Karpas-422 (cell line): ENCODE measurements around the gene TMEM31. TPM values are rescaled to one million over a fixed set of nuclear protein-coding genes. Genes with fewer than 3 reads are reported as not detected.

Source experiments
- DNase-seq: peaks from one replicate; pipeline ENCODE4 v3.0.0-alpha.2; 2015
- H2AFZ ChIP-seq: fragments of 200-600 bp; sonication (generic); 2 replicates; pipeline ENCODE4 v1.6.1; 2014; ENCODE audit warnings: antibody characterized with exemption, low read length, mixed read lengths
- H3K27ac ChIP-seq: fragments of 200-600 bp; sonication (generic); 2 replicates; pipeline ENCODE4 v1.5.1; 2014; ENCODE audit warnings: mild to moderate bottlenecking, low read length, moderate library complexity
- H3K27me3 ChIP-seq: fragments of 200-600 bp; sonication (generic); 2 replicates; pipeline ENCODE4 v1.6.1; 2014; ENCODE audit warnings: low read length, mixed read lengths
- H3K36me3 ChIP-seq: fragments of 200-600 bp; sonication (generic); 2 replicates; pipeline ENCODE4 v1.6.1; 2014; ENCODE audit warnings: low read length, mixed read lengths; ENCODE audit not compliant: insufficient read depth
- H3K4me1 ChIP-seq: fragments of 200-600 bp; sonication (generic); 2 replicates; pipeline ENCODE4 v1.6.1; 2014; ENCODE audit warnings: mild to moderate bottlenecking, low read length, mixed read lengths
- H3K4me2 ChIP-seq: fragments of 200-600 bp; sonication (generic); 2 replicates; pipeline ENCODE4 v1.6.1; 2014; ENCODE audit warnings: low read length, low read depth, mild to moderate bottlenecking; ENCODE audit not compliant: poor library complexity, severe bottlenecking
- H3K4me3 ChIP-seq: fragments of 200-600 bp; sonication (generic); 2 replicates; pipeline ENCODE4 v1.5.1; 2014; ENCODE audit warnings: mild to moderate bottlenecking, antibody characterized with exemption, low read length, mixed read lengths
- H3K79me2 ChIP-seq: fragments of 200-600 bp; sonication (generic); 2 replicates; pipeline ENCODE4 v1.6.1; 2014; ENCODE audit warnings: mild to moderate bottlenecking, low read length, mixed read lengths
- H3K9ac ChIP-seq: fragments of 200-600 bp; sonication (generic); 2 replicates; pipeline ENCODE4 v1.6.0; 2014; ENCODE audit warnings: low read length
- H3K9me2 ChIP-seq: fragments of 200-600 bp; sonication (generic), shearing (Covaris generic); replicated peaks from 2 replicates; pipeline ENCODE4 v1.6.0; 2014; ENCODE audit warnings: mild to moderate bottlenecking, low read length, moderate library complexity; ENCODE audit not compliant: insufficient read depth
- H3K9me3 ChIP-seq: fragments of 300-700, 200-600 bp; sonication (generic); 2 replicates; pipeline ENCODE4 v1.6.1; 2014; ENCODE audit warnings: low read length, mixed read lengths
- H4K20me1 ChIP-seq: fragments of 200-600 bp; sonication (generic); 2 replicates; pipeline ENCODE4 v1.6.1; 2014; ENCODE audit warnings: mild to moderate bottlenecking, antibody characterized with exemption, low read length, low read depth; ENCODE audit not compliant: insufficient read depth
- total RNA-seq: library from RNA; depleted of rRNA; stranded (reverse); fragments of >200 nt; shearing (Covaris generic); gene quantifications from 2 replicates; pipeline ENCODE4 v1.2.3, GENCODE V29; 2014; ENCODE audit warnings: low replicate concordance

The TMEM31 gene
- total RNA-seq, 1 experiment from 2014 or later: not detected

DNA sequence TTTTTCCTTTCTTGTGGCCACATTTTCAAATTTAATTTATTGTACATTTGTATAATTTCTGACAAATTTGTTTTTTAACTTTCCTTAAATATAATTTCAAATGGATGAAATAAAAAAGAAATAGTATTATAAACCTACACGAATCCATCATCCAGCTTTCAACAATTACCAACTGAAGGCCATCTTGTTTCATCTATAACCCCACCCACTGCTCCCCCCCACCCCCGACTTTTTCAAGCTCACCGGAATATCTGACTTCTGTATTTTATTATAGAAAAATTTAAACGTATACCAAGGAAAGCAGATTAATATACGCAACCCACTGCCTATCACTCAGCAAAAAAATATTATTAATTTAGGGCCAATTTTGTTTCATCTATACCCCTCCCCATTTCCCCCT lies 25.3 kb upstream of the TMEM31 start:
- Histone ChIP-seq H2AFZ (no peak overlapping the region), H3K4me1 (peaks cover 8% of the 10 kb centered on the region), H3K9me2 (no peaks in the 10 kb centered on the region), H3K27me3 (no peaks in the 10 kb centered on the region), H3K36me3 (peaks cover 23% of the 10 kb centered on the region), H3K79me2 (peaks cover 18% of the 10 kb centered on the region), H3K9me3 (no peaks in the 10 kb centered on the region), H3K27ac (peak overlapping the region; percentile 69; the same call in 1 of the 2 replicates), H3K4me3 (peak overlapping the region; percentile 77), H3K4me2 (peak overlapping the region; percentile 75), H4K20me1 (peaks cover 3% of the 10 kb centered on the region; the same call in 1 of the 2 replicates), H3K9ac (peak overlapping the region; percentile 76)
- DNase-seq: no peak

DNA sequence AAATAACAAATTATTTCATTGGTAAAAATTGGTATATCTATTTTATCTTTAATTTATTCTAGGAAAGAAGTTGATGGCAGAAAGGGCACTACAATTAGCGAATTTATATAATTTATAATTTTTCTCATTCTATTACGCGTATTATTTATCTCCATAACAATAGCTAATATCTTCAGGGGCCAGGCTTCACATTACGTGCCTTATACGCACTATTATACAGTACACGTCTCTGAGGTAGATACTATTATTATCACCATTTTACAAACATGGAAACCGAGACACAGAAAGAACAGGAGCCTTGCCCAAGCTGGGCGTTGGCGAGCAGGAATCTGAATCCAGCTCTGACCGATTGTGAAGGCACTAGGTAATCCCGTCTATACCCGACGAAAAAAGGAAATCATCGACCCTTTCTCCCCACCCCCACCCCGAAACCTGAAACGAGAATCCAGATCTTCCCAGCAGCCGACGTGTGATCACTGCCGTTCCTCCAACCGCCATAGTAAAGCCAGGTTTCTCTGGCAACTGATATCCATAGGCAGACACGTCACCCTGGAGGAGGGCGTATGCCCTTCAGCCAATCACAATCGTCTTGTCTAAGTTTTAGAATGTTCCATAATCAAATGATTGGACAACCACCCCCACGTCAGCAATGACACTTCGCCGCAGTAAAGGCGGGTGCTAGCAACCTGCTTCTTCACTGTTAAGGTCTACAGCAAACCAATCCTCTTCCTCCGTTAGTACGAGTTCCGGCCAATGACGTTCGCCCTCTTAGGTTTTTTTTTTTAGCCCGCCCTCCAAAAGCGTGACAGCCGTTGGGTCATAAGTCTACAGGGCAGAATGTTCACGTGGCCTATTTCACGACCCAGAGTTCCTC lies 24.3 kb upstream of the TMEM31 start, which contains the start of gene MORF4L2:
MORF4L2 (minus strand) TSS at position 501 of the 874 bp plus-strand sequence. CDS start 9,672 bp downstream, outside the sequence.
- Histone ChIP-seq H3K4me3 (peak within 1 kb of the TSS; percentile 77), H2AFZ (peak within 1 kb of the TSS; percentile 28; the same call in 1 of the 2 replicates), H3K9me2 (no peaks in the 10 kb centered on the region), H3K4me2 (peak within 1 kb of the TSS; percentile 75), H3K9ac (peak within 1 kb of the TSS; percentile 76), H3K4me1 (peaks cover 8% of the 10 kb centered on the region), H3K27me3 (no peaks in the 10 kb centered on the region), H3K9me3 (no peaks in the 10 kb centered on the region), H3K27ac (peak within 1 kb of the TSS; percentile 78), H4K20me1 (no peaks in the 10 kb centered on the region), H3K36me3 (peaks cover 18% of the 10 kb centered on the region), H3K79me2 (peaks cover 18% of the 10 kb centered on the region)
- peak; percentile 96 for DNase-seq

DNA sequence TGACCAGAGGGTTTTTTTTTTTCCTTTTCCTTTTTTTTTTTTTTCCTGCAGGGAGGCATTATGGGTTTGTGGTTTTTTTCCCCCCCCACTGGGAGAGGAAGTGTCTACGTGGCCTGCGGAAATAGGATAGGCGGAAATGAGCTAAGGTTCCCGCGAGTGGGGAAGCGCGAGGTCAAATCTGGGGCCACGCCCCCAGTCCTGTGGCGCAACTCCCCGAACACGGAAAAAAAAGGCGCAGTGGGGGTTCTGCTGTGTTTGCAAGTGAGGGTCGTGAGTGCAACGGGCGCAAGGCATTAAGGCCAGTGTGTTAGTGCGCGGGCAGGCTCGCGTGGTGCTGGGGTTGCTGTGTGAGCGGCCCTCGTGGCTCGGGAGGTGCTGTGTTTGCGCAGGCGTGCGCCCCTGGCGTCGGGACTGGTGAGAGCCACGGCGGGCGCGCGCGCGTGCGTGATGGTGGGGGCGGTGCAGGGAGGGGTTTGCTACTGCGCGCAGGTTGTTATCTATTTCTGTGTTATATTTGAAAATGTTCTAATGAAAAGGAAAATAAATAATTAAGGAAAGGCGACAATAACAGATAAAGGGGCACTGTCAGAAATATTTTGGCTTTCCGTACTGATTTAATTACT lies 23.5 kb upstream of the TMEM31 start:
- peaks cover 17% of the 10 kb centered on the region for H3K36me3 ChIP-seq

DNA sequence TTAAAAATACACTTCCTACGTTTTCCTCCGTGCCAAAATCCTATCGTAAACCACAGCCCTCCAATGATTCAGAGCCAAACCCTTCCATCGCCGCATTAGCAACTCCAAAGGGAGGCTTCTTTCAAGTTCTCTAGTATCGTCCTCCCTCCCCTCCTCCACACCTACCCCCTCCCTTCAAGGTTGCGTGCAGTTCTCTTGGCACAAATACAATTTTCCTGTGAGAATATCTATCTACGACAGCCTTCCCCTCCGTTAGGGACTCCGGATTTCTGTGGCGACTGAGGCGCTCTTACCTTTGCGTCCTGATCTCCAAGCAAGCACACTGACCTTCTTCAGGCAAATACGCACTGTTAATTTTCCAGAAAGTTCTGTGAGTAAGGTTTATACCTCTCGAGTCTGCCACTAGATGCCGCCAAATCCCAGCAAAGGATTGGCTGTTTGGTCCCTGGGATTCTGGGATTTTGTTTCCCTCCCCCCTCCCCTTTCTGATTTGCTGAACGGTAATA lies 23.0 kb upstream of the TMEM31 start:
- Histone ChIP-seq H3K79me2 (peaks cover 18% of the 10 kb centered on the region), H3K4me3 (peak overlapping the region; percentile 77), H3K27me3 (no peaks in the 10 kb centered on the region), H3K27ac (peak overlapping the region; percentile 78), H3K4me2 (peak overlapping the region; percentile 65), H3K4me1 (peaks cover 8% of the 10 kb centered on the region), H3K9ac (peak overlapping the region; percentile 70), H3K36me3 (peaks cover 17% of the 10 kb centered on the region), H2AFZ (no peak overlapping the region), H3K9me2 (no peaks in the 10 kb centered on the region), H4K20me1 (no peaks in the 10 kb centered on the region), H3K9me3 (no peaks in the 10 kb centered on the region)
- DNase-seq: peak; percentile 63

More for the DNA sequence above, 23.5 kb upstream of the TMEM31 start:
- H3K79me2 ChIP-seq: peaks cover 18% of the 10 kb centered on the region
- no peaks in the 10 kb centered on the region for H3K9me3 ChIP-seq
- H3K4me1 ChIP-seq: peaks cover 8% of the 10 kb centered on the region
- H3K4me3 ChIP-seq: peak overlapping the region; percentile 77
- H3K27me3 ChIP-seq: no peaks in the 10 kb centered on the region
- H2AFZ ChIP-seq: peak overlapping the region; percentile 28; the same call in 1 of the 2 replicates
- H3K4me2 ChIP-seq: peak overlapping the region; percentile 65
- peak overlapping the region; percentile 78 for H3K27ac ChIP-seq
- peak overlapping the region; percentile 70 for H3K9ac ChIP-seq
- no peaks in the 10 kb centered on the region for H3K9me2 ChIP-seq
- H4K20me1 ChIP-seq: no peaks in the 10 kb centered on the region
- peak; percentile 86 for DNase-seq

DNA sequence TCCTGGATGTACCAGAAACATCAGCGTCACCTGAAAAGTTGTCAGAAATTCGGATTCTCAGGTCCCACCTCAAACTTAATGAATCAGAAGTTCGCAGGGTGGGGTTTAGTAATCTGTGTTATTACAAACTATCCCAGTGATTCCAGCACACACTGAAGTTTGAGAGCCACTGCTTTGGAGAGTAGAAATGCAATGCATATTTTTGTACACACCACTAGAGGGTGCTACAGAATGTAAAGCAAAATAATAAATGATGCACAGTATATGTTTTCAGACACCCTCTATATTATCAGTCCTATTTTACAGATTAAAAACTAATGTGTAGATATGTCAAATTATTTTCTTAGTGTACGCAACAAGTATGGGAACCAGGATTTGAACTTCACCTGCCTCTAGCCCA lies 21.8 kb upstream of the TMEM31 start:
- Histone ChIP-seq H3K4me3 (no peak overlapping the region), H3K4me2 (no peak overlapping the region), H3K9me3 (no peaks in the 10 kb centered on the region), H3K27me3 (no peaks in the 10 kb centered on the region), H3K79me2 (peaks cover 18% of the 10 kb centered on the region), H2AFZ (no peak overlapping the region), H3K4me1 (peaks cover 8% of the 10 kb centered on the region), H3K9me2 (no peaks in the 10 kb centered on the region), H3K36me3 (peaks cover 12% of the 10 kb centered on the region), H3K9ac (no peak overlapping the region), H3K27ac (no peak overlapping the region), H4K20me1 (no peaks in the 10 kb centered on the region)
- DNase-seq: peak; percentile 72

DNA sequence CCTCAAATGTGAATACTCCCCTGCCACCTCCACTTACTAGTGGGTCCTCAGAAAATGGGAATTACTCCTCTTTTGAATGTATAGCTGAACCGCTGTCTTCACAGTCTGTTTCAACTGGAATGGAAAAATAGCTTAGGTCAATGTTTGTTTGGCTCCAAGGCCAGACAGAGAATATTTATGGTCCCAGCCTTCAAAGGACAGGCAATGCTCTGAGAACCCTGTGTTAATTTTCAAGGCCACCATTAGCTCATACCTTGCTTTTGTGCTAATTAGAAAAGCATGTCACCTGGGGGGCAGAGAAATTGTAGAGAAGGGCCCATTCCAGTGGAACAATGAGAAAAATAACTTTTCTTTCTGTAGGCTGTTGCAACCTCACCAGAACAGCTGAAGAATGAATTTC lies 19.6 kb upstream of the TMEM31 start:
- Histone ChIP-seq H3K79me2 (peaks cover 4% of the 10 kb centered on the region), H3K4me3 (no peak overlapping the region), H3K9ac (no peak overlapping the region), H3K9me3 (no peaks in the 10 kb centered on the region), H4K20me1 (no peaks in the 10 kb centered on the region), H3K27ac (no peak overlapping the region), H3K27me3 (no peaks in the 10 kb centered on the region), H3K4me2 (no peak overlapping the region), H3K36me3 (no peaks in the 10 kb centered on the region), H3K4me1 (no peaks in the 10 kb centered on the region; the same call in 1 of the 2 replicates), H3K9me2 (no peaks in the 10 kb centered on the region), H2AFZ (no peak overlapping the region)
- DNase-seq: no peak

DNA sequence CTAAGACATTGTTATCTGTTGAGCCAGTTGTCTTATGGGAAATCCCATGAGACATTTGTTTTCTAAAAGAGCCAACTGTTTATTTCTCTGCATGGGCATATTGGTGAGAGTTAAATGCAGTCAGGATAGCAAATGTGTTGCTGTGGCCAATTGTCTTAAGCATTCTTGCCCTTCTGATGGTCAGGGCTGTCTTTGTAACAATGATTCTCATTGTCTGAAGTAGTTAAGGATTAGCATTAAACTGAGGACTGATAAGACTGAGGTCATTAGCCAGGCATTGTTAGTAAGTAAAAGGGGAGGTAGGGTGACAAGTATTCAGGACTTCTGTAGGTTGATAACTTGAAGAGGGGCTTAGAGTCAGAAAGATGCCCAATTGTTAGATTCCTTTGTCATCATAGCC lies 13.0 kb upstream of the TMEM31 start:
- no peak for DNase-seq
- H3K27me3 ChIP-seq: no peaks in the 10 kb centered on the region
- no peaks in the 10 kb centered on the region for H3K4me1 ChIP-seq
- no peaks in the 10 kb centered on the region for H4K20me1 ChIP-seq
- no peaks in the 10 kb centered on the region for H3K9me2 ChIP-seq
- H3K36me3 ChIP-seq: no peaks in the 10 kb centered on the region
- no peaks in the 10 kb centered on the region for H3K9me3 ChIP-seq
- no peak overlapping the region for H3K4me3 ChIP-seq
- H3K4me2 ChIP-seq: no peak overlapping the region
- H2AFZ ChIP-seq: no peak overlapping the region
- H3K27ac ChIP-seq: no peak overlapping the region
- no peak overlapping the region for H3K9ac ChIP-seq
- no peaks in the 10 kb centered on the region for H3K79me2 ChIP-seq

DNA sequence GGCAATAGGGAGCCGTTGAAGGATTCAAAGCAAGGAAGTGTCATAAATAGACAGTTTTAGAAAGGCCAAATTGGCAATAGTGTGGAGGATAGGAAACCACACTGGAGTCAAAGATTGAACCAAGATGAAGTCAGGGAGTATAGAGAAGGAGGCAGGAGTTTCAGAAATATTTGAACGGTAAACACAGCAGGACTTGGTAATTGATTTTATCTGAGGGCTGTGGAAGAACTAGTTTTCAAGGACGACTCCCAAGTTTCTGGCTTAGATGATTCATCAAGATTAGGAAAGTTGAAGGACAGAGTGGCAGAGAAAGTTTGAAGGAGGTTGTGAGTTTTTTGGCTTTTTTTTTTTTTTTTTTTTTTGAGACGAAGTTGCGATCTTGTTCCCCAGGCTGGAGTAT lies 11.5 kb upstream of the TMEM31 start:
- DNase-seq: no peak
- Histone ChIP-seq H2AFZ (no peak overlapping the region), H3K4me2 (no peak overlapping the region)

More for the DNA sequence above, 11.5 kb upstream of the TMEM31 start:
- H3K9me2 ChIP-seq: no peaks in the 10 kb centered on the region
- no peaks in the 10 kb centered on the region for H3K9me3 ChIP-seq
- H3K79me2 ChIP-seq: no peaks in the 10 kb centered on the region
- H3K4me1 ChIP-seq: no peaks in the 10 kb centered on the region
- H3K4me3 ChIP-seq: no peak overlapping the region
- H3K9ac ChIP-seq: no peak overlapping the region
- H3K36me3 ChIP-seq: no peaks in the 10 kb centered on the region
- no peak overlapping the region for H3K27ac ChIP-seq
- H3K27me3 ChIP-seq: no peaks in the 10 kb centered on the region
- no peaks in the 10 kb centered on the region for H4K20me1 ChIP-seq
